GM08714 (cell line): ENCODE data around the gene INTS15.

Experiments used
- H3K4me3 ChIP-seq: fragments of 200-500 bp; sonication (Bioruptor generic); 2 replicates; pipeline ENCODE4 v1.5.1; 2014; ENCODE audit warnings: mild to moderate bottlenecking, low read length, inconsistent platforms
- ZNF274 ChIP-seq: IDR thresholded peaks from 2 replicates; pipeline ENCODE4 v1.6.1; 2012; ENCODE audit warnings: mild to moderate bottlenecking, low read depth, low read length

Gene INTS15

DNA sequence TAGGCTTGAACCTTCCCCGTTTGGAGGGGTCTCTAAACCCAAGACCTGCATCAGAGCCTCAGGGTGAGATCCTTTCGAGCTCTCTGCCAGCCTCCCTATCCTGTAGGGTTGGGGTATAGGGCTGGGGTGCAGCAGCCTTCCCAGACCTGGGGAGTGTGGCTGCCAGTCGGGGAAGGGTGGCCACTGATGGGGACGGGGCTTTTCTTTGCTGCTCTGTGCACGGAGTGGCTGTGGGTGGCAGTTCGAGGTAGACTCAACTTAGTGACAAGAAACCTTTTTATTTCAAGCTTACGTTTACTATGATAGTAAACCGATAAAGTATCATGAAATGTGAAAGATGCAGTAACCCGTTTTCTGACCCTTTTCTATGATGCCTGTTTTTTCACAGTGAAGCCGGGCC lies 60.3 kb downstream of the INTS15 start:
- no peak for TF ChIP-seq ZNF274
- no peak overlapping the region for H3K4me3 ChIP-seq

DNA sequence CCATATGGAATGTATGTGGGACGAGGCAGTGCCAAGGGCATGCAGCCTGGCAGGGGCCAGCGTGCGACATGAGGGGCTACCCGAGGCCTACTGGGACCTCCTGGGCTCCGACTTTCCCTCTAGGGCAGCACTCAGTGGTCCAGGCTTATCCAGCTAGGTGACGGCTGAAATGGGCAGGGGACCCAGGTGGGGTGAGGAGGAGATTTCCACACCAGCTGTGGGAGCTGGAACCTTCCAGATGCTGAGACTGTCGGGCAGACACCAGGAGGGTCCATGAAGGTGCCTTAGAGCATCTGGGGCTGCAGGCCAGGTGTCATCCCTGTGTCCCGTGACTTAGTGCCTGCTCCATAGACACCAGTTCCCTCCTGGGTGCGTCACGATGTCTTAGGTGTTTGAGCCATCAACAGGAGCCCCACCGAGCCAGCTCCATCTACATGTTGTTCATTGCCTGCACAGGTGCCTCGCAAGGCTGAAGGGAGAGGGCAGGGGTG lies 60.7 kb downstream of the INTS15 start:
- TF ChIP-seq ZNF274: no peak
- no peak overlapping the region for H3K4me3 ChIP-seq

DNA sequence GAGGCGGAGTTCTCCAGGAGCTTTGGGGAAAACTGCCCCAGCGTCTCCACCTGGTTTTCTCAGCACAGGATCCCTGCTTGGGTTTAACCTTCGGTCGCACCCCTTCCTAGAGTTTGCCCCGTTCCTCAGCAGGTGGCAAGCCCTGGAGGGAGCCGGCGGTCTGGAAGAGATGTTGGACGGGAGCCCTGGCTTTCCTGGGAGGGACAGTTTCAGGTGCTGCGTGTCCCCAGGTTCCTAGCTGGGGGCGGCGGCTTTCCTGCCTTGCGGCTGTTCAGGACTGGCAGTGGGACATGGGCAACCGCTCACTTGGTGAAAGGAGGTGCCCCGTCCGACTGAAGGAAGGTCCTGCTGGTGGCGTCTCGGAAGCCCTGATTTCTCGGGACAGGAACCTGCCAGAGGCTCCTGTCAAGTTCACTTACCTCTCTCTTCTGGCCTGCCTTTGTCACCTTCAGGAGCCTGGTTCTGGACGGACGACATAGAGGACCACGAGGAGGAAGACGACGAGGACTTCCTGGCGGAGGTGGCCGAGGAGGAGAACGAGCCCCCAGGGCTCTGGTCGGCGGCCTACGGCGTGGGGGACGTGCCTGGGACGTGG lies 62.1 kb downstream of the INTS15 start:
- no peak overlapping the region for H3K4me3 ChIP-seq
- TF ChIP-seq ZNF274: no peak

DNA sequence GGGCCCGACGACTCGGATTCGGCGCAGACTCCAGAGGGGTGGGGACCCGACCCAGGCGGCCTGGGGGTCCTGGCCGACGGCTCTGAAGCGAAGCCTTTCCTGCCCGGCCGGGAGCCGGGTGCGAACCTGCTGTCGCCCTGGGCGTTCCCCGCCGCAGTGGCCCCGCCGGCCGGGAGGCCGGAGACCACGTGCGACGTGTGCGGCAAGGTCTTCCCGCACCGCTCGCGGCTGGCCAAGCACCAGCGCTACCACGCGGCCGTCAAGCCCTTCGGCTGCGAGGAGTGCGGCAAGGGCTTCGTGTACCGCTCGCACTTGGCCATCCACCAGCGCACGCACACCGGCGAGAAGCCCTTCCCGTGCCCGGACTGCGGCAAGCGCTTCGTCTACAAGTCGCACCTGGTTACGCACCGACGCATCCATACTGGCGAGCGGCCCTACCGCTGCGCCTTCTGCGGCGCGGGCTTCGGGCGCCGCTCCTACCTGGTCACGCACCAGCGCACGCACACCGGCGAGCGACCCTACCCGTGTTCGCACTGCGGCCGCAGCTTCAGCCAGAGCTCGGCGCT lies 62.7 kb downstream of the INTS15 start:
- H3K4me3 ChIP-seq: no peak overlapping the region
- TF ChIP-seq ZNF274: no peak

DNA sequence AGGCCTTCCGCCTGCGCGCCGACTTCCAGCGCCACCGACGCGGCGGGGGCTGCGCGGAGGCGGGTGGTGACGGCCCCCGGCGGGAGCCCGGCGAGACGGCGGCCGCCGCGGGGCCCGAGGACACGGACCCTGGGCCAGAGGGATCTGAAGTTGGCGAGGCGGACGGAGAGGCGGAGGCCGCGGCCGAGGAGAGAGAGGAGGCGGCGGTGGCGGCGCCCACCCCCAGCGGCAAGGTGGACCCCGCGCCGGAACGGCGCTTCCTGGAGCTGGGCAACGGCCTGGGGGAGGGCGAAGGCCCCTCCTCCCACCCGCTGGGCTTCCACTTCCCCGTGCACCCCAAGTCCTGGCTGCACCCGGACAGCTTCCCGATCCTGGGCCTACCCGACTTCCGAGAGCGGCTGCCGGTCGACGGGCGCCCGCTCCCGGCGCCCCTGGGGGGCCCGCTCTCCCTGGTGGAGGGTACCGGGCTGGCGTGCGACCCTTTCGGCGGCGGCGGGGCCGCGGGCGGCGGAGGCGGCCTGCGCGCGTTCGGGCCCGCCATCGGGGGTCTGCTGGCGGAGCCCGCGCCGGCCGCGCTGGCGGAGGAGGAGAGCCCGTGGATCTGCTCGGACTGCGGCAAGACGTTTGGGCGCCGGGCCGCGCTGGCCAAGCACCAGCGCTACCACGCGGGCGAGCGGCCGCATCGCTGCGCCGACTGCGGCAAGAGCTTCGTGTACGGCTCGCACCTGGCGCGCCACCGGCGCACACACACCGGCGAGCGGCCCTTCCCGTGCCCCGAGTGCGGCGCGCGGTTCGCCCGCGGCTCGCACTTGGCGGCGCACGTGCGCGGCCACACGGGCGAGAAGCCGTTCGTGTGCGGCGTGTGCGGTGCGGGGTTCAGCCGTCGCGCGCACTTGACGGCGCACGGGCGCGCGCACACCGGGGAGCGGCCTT lies 63.5 kb downstream of the INTS15 start:
- TF ChIP-seq ZNF274: no peak
- no peak overlapping the region for H3K4me3 ChIP-seq

DNA sequence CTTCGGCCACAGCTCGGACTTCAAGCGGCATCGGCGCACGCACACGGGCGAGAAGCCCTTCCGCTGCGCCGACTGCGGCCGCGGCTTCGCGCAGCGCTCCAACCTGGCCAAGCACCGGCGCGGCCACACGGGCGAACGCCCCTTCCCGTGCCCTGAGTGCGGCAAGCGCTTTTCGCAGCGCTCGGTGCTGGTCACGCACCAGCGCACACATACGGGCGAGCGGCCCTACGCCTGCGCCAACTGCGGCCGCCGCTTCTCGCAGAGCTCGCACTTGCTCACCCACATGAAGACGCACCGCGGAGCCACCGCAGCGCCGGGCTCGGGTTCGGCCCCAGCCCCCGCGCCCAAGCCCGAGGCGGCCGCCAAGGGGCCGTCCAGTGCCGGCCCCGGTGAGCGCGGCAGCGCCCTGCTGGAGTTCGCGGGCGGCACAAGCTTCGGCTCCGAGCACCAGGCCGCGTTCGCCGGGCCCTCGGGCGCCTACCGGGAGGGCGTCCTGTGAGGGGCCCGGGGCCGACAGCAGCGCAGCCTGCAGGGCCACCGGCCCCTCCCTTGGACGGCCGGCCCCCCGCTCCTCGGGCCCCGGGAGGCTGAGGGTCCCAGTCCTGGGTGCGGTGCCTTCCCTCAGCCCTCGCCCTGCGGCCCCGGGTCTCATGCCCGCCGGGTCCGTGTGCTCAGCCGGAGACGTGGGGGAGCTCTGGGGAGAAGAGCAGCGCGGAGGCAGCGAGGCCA lies 64.5 kb downstream of the INTS15 start:
- no peak for TF ChIP-seq ZNF274

DNA sequence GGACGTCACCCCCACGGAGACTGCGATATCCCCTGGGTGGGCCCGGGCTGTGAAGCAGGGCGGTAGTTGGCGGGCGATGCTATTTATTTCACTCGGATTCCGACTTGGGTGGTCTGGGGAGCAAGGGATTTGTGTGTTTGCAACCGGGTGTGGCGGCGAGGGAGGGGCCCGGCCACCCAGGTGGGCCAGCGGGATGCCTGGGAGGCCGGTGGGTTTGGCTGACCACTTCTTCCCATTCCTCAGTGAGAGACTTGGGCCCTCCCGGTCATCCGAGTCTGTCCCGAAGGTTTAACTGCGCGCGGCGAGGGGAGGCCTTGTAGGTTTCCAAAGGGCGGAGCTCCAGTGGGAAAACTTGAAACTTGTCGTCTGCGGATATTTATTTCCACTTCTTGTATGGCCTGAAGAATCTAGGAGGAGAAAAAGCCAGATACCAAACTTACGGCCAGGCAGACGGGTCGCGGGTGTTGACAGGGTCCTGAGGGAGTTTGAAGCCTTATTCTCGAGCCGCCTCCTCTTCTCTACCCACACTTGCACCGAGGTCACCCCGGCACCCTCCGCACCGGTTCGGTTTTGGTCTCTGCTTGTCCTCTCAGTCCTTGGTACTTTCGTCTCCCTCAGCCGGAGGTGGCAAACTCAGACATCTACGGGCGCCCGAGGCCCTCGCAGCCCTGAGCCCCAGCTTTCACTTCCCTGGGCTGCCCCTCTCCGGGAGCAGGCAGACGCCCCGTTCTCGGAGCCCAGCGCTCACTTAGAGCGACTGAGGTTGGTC lies 65.2 kb downstream of the INTS15 start:
- TF ChIP-seq ZNF274: no peak
- H3K4me3 ChIP-seq: no peak overlapping the region

More for the DNA sequence above, 64.5 kb downstream of the INTS15 start:
- no peak overlapping the region for H3K4me3 ChIP-seq

DNA sequence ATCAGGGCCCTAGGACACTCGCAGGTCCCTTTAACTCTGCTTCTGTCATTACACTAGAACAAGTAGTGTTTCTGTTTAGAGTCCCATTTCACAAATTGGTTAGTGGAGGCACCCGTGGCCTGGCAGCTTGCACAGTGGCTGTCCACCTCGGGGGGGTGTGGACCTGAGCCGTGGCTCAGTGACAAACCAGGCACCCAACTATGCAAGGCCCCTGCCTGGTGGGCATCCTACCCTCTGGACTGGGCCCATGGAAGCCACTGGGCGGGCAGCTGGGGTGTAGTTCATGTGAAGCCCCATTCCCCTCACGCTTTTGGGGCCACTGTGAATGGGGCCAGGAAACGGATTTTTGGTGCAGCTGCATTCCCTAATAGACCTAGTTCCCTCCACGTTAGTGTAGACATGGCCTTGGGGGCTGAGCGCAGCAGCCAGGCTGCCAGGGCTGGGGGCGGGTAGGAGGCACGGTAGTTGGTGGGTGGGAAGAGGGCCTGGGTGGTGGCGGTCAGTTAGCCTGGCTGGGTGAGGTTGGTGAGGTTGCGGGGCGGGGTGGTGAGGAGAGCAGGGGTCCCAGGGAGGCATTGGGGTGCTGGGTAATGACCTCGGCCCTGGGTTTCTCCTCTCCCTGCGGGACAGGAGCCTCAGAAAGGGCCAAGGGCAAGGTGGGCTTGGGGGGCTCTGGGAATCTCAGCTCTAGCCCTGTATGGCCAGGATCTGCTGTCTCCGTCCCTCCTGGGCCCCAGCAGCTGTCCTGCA lies 66.0 kb downstream of the INTS15 start:
- H3K4me3 ChIP-seq: no peak overlapping the region
- TF ChIP-seq ZNF274: no peak

DNA sequence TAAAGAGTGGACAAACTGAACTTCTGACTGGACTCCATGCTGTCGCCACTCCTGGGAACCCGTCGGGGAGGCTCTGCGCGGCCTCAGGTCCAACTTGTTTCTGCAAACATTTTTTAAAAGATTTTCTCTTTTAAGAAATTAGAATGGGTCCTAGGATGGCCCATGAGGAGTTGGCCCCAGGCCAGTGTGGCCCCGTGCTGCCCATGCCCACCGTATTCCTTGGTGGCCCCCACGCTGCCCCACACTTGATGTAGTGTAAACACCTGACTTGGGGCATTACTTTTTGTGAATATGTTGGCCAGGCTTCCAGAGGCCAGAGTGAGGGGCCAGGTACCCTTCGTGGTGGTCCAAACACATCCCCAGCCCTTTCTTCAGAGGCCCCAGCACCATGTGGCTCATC lies 66.6 kb downstream of the INTS15 start:
- TF ChIP-seq ZNF274: no peak
- H3K4me3 ChIP-seq: no peak overlapping the region
